K562 (cell line): Measurements from ENCODE around the gene NTN4. TPM values are rescaled to one million over a fixed set of nuclear protein-coding genes. Genes with fewer than 3 reads are reported as not detected.

Experiments
- ATAC-seq: fragments of 200-7000 bp; cut with Tn5 transposase; 3 replicates; pipeline ENCODE4 v1.9.1; 2020; ENCODE audit warnings: moderate library complexity
- BruUV-seq: library from RNA; stranded (reverse); fragments of 400-500 nt; replicated peaks from 2 replicates; lab custom pipeline; 2021; lab: Mats Ljungman, UMichigan
- CTCF ChIA-PET: fragments of 300-600 bp; formaldehyde crosslinking; extraction: SDS; loops from one replicate; lab custom pipeline; 2021; ENCODE audit warnings: low intra/inter-chr PET ratio; lab: Yijun Ruan, JAX
- POLR2A ChIA-PET: fragments of 300-600, 350-650 bp; sonication (Branson Sonifier 250); formaldehyde crosslinking; extraction: SDS; loops from one replicate; lab custom pipeline; 2021; ENCODE audit warnings: antibody characterized with exemption, inconsistent platforms; lab: Yijun Ruan, JAX
- DNase-seq, 4 experiments: peaks; one replicate each; pipeline versions ENCODE4 v3.0.0 to v3.0.0-alpha.2; 2011 to 2018; ENCODE audit warnings: low spot score in 3 of 4, mixed read lengths in 3 of 4; ENCODE audit errors: extremely low read depth in 1 of 4
- FAIRE-seq: peaks from 2 replicates; lab custom pipeline; 2011; peaks lifted over from hg19 to GRCh38; lab: Jason Lieb, UNC
- H2AFZ ChIP-seq: 2 replicates; pipeline ENCODE4 v1.6.0; 2011; ENCODE audit warnings: low read depth, low read length, control low read depth, inconsistent platforms
- H3K27ac ChIP-seq: fragments of 200-600 bp; 3 replicates; pipeline ENCODE4 v1.8.0; 2011; ENCODE audit warnings: low read depth, mild to moderate bottlenecking, control low read depth, inconsistent platforms, low read length, moderate library complexity, mixed read lengths; ENCODE audit errors: extremely low read depth
- H3K27me3 ChIP-seq, 2 experiments: fragments of 300-600 bp in 1 of 2; 2 replicates in 1 of 2; 3 replicates in 1 of 2; pipeline versions ENCODE4 v1.6.0 to v1.8.0; 2011; ENCODE audit warnings: inconsistent platforms in 2 of 2, low read length in 2 of 2, mild to moderate bottlenecking in 1 of 2, mixed read lengths in 1 of 2, moderate library complexity in 1 of 2; ENCODE audit not compliant: control insufficient read depth in 2 of 2, insufficient read depth in 2 of 2
- H3K36me3 ChIP-seq: fragments of 300-600 bp; 3 replicates; pipeline ENCODE4 v1.8.0; 2011; ENCODE audit warnings: mild to moderate bottlenecking, low read length, inconsistent platforms; ENCODE audit not compliant: control insufficient read depth, insufficient read depth
- H3K4me1 ChIP-seq, 2 experiments: fragments of 200-600 bp in 1 of 2; replicated peaks in 1 of 2; 2 replicates in 1 of 2; 3 replicates in 1 of 2; pipeline versions ENCODE4 v1.5.1 to v1.8.0; 2011; ENCODE audit warnings: inconsistent platforms in 2 of 2, low read length in 2 of 2, mild to moderate bottlenecking in 1 of 2, mixed read lengths in 1 of 2, moderate library complexity in 1 of 2; ENCODE audit not compliant: control insufficient read depth in 2 of 2, insufficient read depth in 2 of 2
- H3K4me2 ChIP-seq: 2 replicates; pipeline ENCODE4 v1.6.1; 2011; ENCODE audit warnings: low read length, control low read depth, inconsistent platforms, mixed read lengths; ENCODE audit not compliant: insufficient read depth
- H3K4me3 ChIP-seq: fragments of 200-600 bp; sonication (generic), shearing (Covaris generic); 2 replicates; pipeline ENCODE4 v1.5.1; 2016; ENCODE audit warnings: control low read depth, inconsistent platforms
- H3K79me2 ChIP-seq: fragments of 200-600 bp; 3 replicates; pipeline ENCODE4 v1.8.0; 2011; ENCODE audit warnings: low read length, inconsistent platforms; ENCODE audit not compliant: control insufficient read depth, insufficient read depth
- H3K9ac ChIP-seq, 2 experiments: 2 replicates each; pipeline versions ENCODE4 v1.6.0 to v1.6.1; 2011; ENCODE audit warnings: low read depth in 2 of 2, low read length in 2 of 2, control low read depth in 1 of 2, inconsistent platforms in 1 of 2, mild to moderate bottlenecking in 1 of 2, mixed read lengths in 1 of 2; ENCODE audit not compliant: insufficient read depth in 1 of 2
- H3K9me1 ChIP-seq: one replicate; pipeline ENCODE4 v1.6.0; 2011; ENCODE audit warnings: inconsistent platforms, mild to moderate bottlenecking, low read length, moderate library complexity; ENCODE audit not compliant: control insufficient read depth, insufficient read depth
- H3K9me3 ChIP-seq: replicated peaks from 2 replicates; pipeline ENCODE4 v1.5.1; 2011; ENCODE audit warnings: low read depth, low read length, inconsistent platforms; ENCODE audit not compliant: control insufficient read depth, insufficient read depth
- H4K20me1 ChIP-seq: replicated peaks from 2 replicates; pipeline ENCODE4 v1.6.1; 2011; ENCODE audit warnings: low read length, inconsistent platforms, mixed read lengths; ENCODE audit not compliant: control insufficient read depth, insufficient read depth
- OTX1 ChIP-seq: fragments of 450-650 bp; formaldehyde crosslinking; IDR thresholded peaks from 2 replicates; pipeline ENCODE4 v1.4.0; 2022; ENCODE audit warnings: mild to moderate bottlenecking
- YBX1 ChIP-seq: fragments of 450-650 bp; IDR thresholded peaks from 2 replicates; pipeline ENCODE4 v1.7.1; 2016; ENCODE audit warnings: mild to moderate bottlenecking
- ZNF232 ChIP-seq: sonication (generic); formaldehyde crosslinking; IDR thresholded peaks from 2 replicates; pipeline ENCODE4 v1.8.0; 2022; ENCODE audit warnings: mild to moderate bottlenecking, missing genetic modification reagents
- ZNF76 ChIP-seq: fragments of 250-450 bp; sonication (Bioruptor Pico); IDR thresholded peaks from 2 replicates; pipeline ENCODE4 v1.4.0; 2020; ENCODE audit warnings: mild to moderate bottlenecking, moderate library complexity, borderline replicate concordance
- WGBS: fragments of 100-300 bp; shearing (Covaris generic); methylation state at CpG from one replicate; pipeline ENCODE4 v1.1.6; 2016; ENCODE audit warnings: low coverage, mixed read lengths; ENCODE audit not compliant: insufficient coverage; ENCODE audit errors: missing lambda C conversion rate; 5-methylcytosine and 5-hydroxymethylcytosine counted together
- in situ Hi-C: fragments of 300-500 bp; cut with MboI; formaldehyde crosslinking; loops from 4 replicates; pipeline ENCODE4 v1.15.0; 2018; ENCODE audit warnings: inconsistent platforms, mixed read lengths
- intact Hi-C: fragments of 100-400 bp; cut with micrococcal nuclease; formaldehyde crosslinking; loops from 2 replicates; pipeline ENCODE4 v1.14.2; 2022
- polyA plus RNA-seq, 8 experiments: library from polyadenylated mRNA; depleted of rRNA in 4 of 8; stranded (reverse) in 5 of 8; unstranded in 3 of 8; fragments of >200 nt; fragmentation: Nextera tagmentation in 2 of 8; fragmentation: Illumina TruSeq in 1 of 8; extraction: Ambion mirVana in 2 of 8; extraction: Trizol in 1 of 8; gene quantifications; 2 replicates each; pipeline versions ENCODE4 v1.2.1 to v1.2.3, GENCODE V29; 2011 to 2014; ENCODE audit warnings: inconsistent platforms in 1 of 8, missing spikeins in 1 of 8
- total RNA-seq, 7 experiments: library from RNA; depleted of rRNA in 6 of 7; stranded (reverse); fragments of >200 nt in 6 of 7; fragmentation: Illumina TruSeq in 2 of 7; extraction: Trizol in 2 of 7; gene quantifications; 2 replicates each; pipeline versions ENCODE4 v1.2.1 to v1.2.3, GENCODE V29; 2011 to 2021; ENCODE audit warnings: low replicate concordance in 1 of 7
- TF ChIP-seq, protein P1 (sequence below): fragments of 250-450 bp; sonication (Bioruptor Pico); IDR thresholded peaks from 2 replicates; pipeline ENCODE4 v1.5.0; 2021; ENCODE audit warnings: mild to moderate bottlenecking, borderline replicate concordance
- TF ChIP-seq, protein P2 (sequence below), 2 experiments: fragments of 450-650 bp in 1 of 2; sonication (generic) in 1 of 2; formaldehyde crosslinking in 1 of 2; IDR thresholded peaks in 1 of 2; conservative IDR thresholded peaks in 1 of 2; 2 replicates each; pipeline versions ENCODE4 v1.6.1 to v1.8.1; 2016 to 2023; ENCODE audit warnings: mild to moderate bottlenecking in 2 of 2, moderate library complexity in 2 of 2, inconsistent platforms in 1 of 2, missing genetic modification reagents in 1 of 2
- TF ChIP-seq, protein P3 (sequence below): sonication (generic); formaldehyde crosslinking; IDR thresholded peaks from 2 replicates; pipeline ENCODE4 v1.8.0; 2022; ENCODE audit warnings: missing genetic modification reagents, mild to moderate bottlenecking, borderline replicate concordance
- TF ChIP-seq, protein P4 (sequence below): fragments of 450-650 bp; IDR thresholded peaks from 2 replicates; pipeline ENCODE4 v1.7.1; 2018; ENCODE audit warnings: mild to moderate bottlenecking, low read depth; ENCODE audit not compliant: partially characterized antibody

The NTN4 gene
- total and polyA plus RNA-seq, 9 of the 15 experiments (the other 6 are each of a cell fraction or from before 2014, with no cell fraction given) = 0.13 TPM; not detected in 8

DNA sequence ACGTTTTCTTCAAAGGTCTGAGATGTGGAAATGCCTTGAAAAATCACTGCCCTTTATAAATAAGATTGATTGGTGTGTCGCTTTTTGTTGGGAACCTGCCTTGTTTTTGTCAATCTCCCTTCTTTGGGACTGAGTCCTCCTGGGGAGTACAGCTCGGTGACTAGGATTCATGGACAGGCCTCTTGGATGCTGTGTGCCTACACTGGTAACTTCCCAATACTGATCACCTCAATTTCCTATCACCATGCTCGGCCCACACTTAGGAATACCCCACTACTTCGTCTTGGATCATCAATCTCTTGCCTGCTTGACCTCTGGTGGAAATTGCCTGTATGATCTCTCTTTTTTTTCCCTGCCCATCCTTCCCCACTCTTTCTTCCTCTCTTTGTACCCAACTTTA, 34.2 kb downstream of the NTN4 start:
- no peaks in the 10 kb centered on the region for H3K9me1 ChIP-seq
- H3K4me1 ChIP-seq = no peaks in the 10 kb centered on the region
- no peak overlapping the region for H3K9ac ChIP-seq
- ATAC-seq (no peak), FAIRE-seq (no peak), DNase-seq (no peak)
- WGBS = 0% methylated on average over 5 of the region's 5 CpGs
- H3K4me2 ChIP-seq = no peak overlapping the region
- H4K20me1 ChIP-seq = no peaks in the 10 kb centered on the region
- no peaks in the 10 kb centered on the region for H3K9me3 ChIP-seq
- H3K79me2 ChIP-seq = no peaks in the 10 kb centered on the region
- intact Hi-C loops (no loop called here), in situ Hi-C loops (no loop called here)
- H3K36me3 ChIP-seq = no peaks in the 10 kb centered on the region
- H3K27me3 ChIP-seq = peaks cover 0 to 4% of the 10 kb centered on the region in 2 experiments; a peak in 2 of 5 replicates
- POLR2A ChIA-PET = no interaction called here
- BruUV-seq = no TSS peak
- CTCF ChIA-PET = no interaction called here
- H3K27ac ChIP-seq = no peak overlapping the region
- no peak overlapping the region for H2AFZ ChIP-seq
- no peak overlapping the region for H3K4me3 ChIP-seq
- no peak for TF ChIP-seq OTX1 (CRISPR knock-in tag)
- TF ChIP-seq, protein P1, sequence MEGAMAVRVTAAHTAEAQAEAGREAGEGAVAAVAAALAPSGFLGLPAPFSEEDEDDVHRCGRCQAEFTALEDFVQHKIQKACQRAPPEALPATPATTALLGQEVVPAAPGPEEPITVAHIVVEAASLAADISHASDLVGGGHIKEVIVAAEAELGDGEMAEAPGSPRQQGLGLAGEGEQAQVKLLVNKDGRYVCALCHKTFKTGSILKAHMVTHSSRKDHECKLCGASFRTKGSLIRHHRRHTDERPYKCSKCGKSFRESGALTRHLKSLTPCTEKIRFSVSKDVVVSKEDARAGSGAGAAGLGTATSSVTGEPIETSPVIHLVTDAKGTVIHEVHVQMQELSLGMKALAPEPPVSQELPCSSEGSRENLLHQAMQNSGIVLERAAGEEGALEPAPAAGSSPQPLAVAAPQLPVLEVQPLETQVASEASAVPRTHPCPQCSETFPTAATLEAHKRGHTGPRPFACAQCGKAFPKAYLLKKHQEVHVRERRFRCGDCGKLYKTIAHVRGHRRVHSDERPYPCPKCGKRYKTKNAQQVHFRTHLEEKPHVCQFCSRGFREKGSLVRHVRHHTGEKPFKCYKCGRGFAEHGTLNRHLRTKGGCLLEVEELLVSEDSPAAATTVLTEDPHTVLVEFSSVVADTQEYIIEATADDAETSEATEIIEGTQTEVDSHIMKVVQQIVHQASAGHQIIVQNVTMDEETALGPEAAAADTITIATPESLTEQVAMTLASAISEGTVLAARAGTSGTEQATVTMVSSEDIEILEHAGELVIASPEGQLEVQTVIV (CRISPR knock-in tag) = no peak
- TF ChIP-seq ZNF232 = no peak
- no peak for TF ChIP-seq YBX1
- TF ChIP-seq, protein P2, sequence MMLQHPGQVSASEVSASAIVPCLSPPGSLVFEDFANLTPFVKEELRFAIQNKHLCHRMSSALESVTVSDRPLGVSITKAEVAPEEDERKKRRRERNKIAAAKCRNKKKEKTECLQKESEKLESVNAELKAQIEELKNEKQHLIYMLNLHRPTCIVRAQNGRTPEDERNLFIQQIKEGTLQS (IDR thresholded peaks at IDR 0.05) = no peak
- TF ChIP-seq, protein P2 (CRISPR knock-in tag; conservative IDR thresholded peaks at IDR 0.05) = no peak
- TF ChIP-seq, protein P3, sequence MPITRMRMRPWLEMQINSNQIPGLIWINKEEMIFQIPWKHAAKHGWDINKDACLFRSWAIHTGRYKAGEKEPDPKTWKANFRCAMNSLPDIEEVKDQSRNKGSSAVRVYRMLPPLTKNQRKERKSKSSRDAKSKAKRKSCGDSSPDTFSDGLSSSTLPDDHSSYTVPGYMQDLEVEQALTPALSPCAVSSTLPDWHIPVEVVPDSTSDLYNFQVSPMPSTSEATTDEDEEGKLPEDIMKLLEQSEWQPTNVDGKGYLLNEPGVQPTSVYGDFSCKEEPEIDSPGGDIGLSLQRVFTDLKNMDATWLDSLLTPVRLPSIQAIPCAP (CRISPR knock-in tag) = no peak
- TF ChIP-seq, protein P4, sequence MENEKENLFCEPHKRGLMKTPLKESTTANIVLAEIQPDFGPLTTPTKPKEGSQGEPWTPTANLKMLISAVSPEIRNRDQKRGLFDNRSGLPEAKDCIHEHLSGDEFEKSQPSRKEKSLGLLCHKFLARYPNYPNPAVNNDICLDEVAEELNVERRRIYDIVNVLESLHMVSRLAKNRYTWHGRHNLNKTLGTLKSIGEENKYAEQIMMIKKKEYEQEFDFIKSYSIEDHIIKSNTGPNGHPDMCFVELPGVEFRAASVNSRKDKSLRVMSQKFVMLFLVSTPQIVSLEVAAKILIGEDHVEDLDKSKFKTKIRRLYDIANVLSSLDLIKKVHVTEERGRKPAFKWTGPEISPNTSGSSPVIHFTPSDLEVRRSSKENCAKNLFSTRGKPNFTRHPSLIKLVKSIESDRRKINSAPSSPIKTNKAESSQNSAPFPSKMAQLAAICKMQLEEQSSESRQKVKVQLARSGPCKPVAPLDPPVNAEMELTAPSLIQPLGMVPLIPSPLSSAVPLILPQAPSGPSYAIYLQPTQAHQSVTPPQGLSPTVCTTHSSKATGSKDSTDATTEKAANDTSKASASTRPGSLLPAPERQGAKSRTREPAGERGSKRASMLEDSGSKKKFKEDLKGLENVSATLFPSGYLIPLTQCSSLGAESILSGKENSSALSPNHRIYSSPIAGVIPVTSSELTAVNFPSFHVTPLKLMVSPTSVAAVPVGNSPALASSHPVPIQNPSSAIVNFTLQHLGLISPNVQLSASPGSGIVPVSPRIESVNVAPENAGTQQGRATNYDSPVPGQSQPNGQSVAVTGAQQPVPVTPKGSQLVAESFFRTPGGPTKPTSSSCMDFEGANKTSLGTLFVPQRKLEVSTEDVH = no peak
- no peak for TF ChIP-seq ZNF76
